Measurements from ENCODE around the gene SULT2B1.

Gene SULT2B1

DNA sequence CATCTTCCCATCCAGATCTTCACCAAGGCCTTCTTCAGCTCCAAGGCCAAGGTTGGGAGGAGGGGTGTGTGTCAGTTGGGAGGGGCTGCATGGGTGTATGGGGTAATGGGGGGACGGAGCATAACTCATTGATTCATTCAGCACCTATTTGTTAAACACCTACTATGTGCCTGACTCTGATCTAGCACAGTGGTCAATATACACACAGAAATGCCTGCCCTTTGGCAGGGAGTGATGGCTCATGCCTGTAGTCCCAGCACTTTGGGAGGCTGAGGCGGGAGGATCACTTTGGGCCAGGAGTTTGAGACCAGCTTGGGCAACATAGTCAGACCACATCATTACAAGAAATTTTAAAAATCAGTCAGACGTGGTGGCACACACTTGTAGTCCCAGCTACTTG is 35.4 kb downstream of the SULT2B1 start:
- no peak for TF ChIP-seq CTCF (IDR thresholded peaks at IDR 0.05; ENCODE audit: low read depth, low read length)
- DNase-seq (ENCODE audit: low read depth in 2 of 2), result no peak
- H3K4me3 ChIP-seq (replicated peaks in 1 of 2; ENCODE audit: low read depth in 2 of 2, low read length in 2 of 2), result no peak overlapping the region

- peak; percentile 88 for DNase-seq (ENCODE audit: low read depth in 2 of 2)
- peak overlapping the region; percentile 31 to 44 for H3K4me3 ChIP-seq (replicated peaks in 1 of 2; ENCODE audit: low read depth in 2 of 2, low read length in 2 of 2)
- TF ChIP-seq CTCF (IDR thresholded peaks at IDR 0.05; ENCODE audit: low read depth, low read length), result peak; percentile 97
Measured at GRCh38 chr19:48588670-48589401, 36.9 kb downstream of the SULT2B1 start.

DNA sequence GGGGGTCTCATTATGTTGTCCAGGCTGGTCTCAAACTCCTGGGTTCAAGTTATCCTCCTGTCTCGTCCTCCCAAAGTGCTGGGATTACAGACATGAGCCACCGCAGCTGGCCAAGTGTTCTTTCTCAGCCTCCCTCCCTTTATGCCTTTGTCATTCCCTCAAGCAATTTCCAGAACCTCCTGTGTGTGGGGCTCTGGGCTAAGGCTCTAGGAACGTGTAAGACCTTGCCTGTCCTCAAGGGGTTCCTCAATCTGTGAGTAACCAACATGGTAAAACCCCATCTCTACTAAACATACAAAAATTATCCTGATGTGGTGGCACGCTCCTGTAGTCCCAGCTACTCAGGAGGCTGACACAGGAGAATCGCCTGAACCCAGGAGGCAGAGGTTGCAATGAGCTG is 39.0 kb downstream of the SULT2B1 start:
- TF ChIP-seq CTCF (IDR thresholded peaks at IDR 0.05; ENCODE audit: low read depth, low read length), result no peak
- peak; percentile 23 to 34 for DNase-seq (ENCODE audit: low read depth in 2 of 2)
- H3K4me3 ChIP-seq (replicated peaks in 1 of 2; ENCODE audit: low read depth in 2 of 2, low read length in 2 of 2), result no peak overlapping the region

DNA sequence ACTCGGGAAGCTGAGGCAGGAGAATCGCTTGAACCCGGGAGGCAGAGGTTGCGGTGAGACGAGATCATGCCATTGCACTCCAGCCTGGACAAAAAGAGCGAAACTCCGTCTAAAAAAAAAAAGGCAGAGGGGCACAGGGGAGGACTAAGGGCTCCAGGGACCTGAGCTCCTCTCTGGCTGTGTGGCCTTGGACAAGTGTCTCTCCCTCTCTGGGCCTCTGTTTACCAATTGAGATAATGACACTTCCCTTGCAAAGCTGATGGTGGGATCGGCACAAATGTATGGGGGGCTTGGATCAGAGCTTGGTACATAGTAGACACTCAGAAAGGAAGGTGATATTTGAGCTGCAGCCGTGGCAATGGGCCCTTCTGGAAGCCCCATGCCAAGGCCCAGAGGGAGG is 43.2 kb downstream of the SULT2B1 start:
- H3K4me3 ChIP-seq (replicated peaks in 1 of 2; ENCODE audit: low read depth in 2 of 2, low read length in 2 of 2), result no peak overlapping the region
- TF ChIP-seq CTCF (IDR thresholded peaks at IDR 0.05; ENCODE audit: low read depth, low read length), result no peak
- no peak for DNase-seq (ENCODE audit: low read depth in 2 of 2)

GRCh38 chr19:48595833-48596232 is 43.9 kb downstream of the SULT2B1 start:
- DNase-seq (ENCODE audit: low read depth in 2 of 2), result no peak
- no peak overlapping the region for H3K4me3 ChIP-seq (replicated peaks in 1 of 2; ENCODE audit: low read depth in 2 of 2, low read length in 2 of 2)
- TF ChIP-seq CTCF (IDR thresholded peaks at IDR 0.05; ENCODE audit: low read depth, low read length), result no peak

DNA sequence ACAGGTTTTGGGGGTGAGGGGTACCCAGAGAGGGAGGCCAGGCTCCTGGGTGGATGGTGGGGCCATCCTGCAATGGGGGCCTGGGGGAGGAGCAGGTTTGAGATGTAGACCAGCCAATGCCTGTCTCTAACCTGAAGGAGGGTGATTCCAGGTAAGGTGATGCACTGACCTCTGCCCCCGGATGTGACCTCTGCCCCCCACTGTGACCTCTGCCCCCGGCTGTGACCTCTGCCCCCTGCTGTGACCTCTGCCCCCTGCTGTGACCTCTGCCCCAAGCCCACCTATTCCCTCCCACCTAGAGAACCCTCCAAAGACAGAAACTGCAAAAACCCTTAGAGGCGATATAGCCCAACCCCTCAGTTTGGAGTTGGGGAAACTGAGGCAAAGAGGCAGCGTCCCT is 44.3 kb downstream of the SULT2B1 start:
- no peak for DNase-seq (ENCODE audit: low read depth in 2 of 2)
- no peak for TF ChIP-seq CTCF (IDR thresholded peaks at IDR 0.05; ENCODE audit: low read depth, low read length)
- no peak overlapping the region for H3K4me3 ChIP-seq (replicated peaks in 1 of 2; ENCODE audit: low read depth in 2 of 2, low read length in 2 of 2)
